HepG2 (cell line): ENCODE measurements around the gene SUN5. TPM values are rescaled to one million over a fixed set of nuclear protein-coding genes. Genes with fewer than 3 reads are reported as not detected.

Source experiments
- EED ChIP-seq: sonication (generic); formaldehyde crosslinking; IDR thresholded peaks from 2 replicates; pipeline ENCODE4 v1.5.0; 2020; ENCODE audit warnings: mild to moderate bottlenecking, missing genetic modification reagents
- KLF6 ChIP-seq: IDR thresholded peaks from 2 replicates; pipeline ENCODE4 v1.8.0; 2016; ENCODE audit warnings: missing biosample characterization, missing genetic modification reagents
- MZF1 ChIP-seq: sonication (generic); formaldehyde crosslinking; IDR thresholded peaks from 2 replicates; pipeline ENCODE4 v1.8.1; 2023; ENCODE audit warnings: mild to moderate bottlenecking, missing genetic modification reagents, borderline replicate concordance
- NFAT5 ChIP-seq: sonication (generic); formaldehyde crosslinking; IDR thresholded peaks from 2 replicates; pipeline ENCODE4 v1.4.0; 2020; ENCODE audit warnings: missing genetic modification reagents
- SOX5 ChIP-seq: IDR thresholded peaks from 2 replicates; pipeline ENCODE4 v1.6.1; 2016; ENCODE audit warnings: borderline replicate concordance
- THAP7 ChIP-seq: sonication (generic); formaldehyde crosslinking; IDR thresholded peaks from 2 replicates; pipeline ENCODE4 v1.8.1; 2023; ENCODE audit warnings: mild to moderate bottlenecking, missing genetic modification reagents
- TOPORS ChIP-seq: sonication (generic); formaldehyde crosslinking; IDR thresholded peaks from 2 replicates; pipeline ENCODE4 v1.8.0; 2023; ENCODE audit warnings: mild to moderate bottlenecking, missing genetic modification reagents
- ZNF256 ChIP-seq: sonication (generic); formaldehyde crosslinking; conservative IDR thresholded peaks from 2 replicates; pipeline ENCODE4 v1.4.0; 2020; ENCODE audit warnings: missing genetic modification reagents
- polyA plus RNA-seq, 8 experiments: library from polyadenylated mRNA; depleted of rRNA in 3 of 8; stranded (reverse) in 7 of 8; unstranded in 1 of 8; fragments of >200 nt; fragmentation: Illumina TruSeq in 4 of 8; extraction: Trizol in 4 of 8; gene quantifications; 2 replicates each; pipeline versions ENCODE4 v1.2.1 to v1.2.3, GENCODE V29; 2011 to 2016; ENCODE audit warnings: low read depth in 4 of 8, missing spikeins in 1 of 8, mixed read lengths in 1 of 8; ENCODE audit not compliant: insufficient read depth in 1 of 8
- total RNA-seq, 5 experiments: library from RNA; depleted of rRNA; stranded (reverse); fragments of >200 nt; fragmentation: Illumina TruSeq; extraction: Trizol; gene quantifications; 2 replicates each; pipeline ENCODE4 v1.2.3, GENCODE V29; 2016; ENCODE audit warnings: low read depth in 1 of 5

Gene SUN5
- total and polyA plus RNA-seq, 2 of the 13 experiments (the other 11 are each of a cell fraction or from before 2014, with no cell fraction given): not detected

- TF ChIP-seq THAP7 (CRISPR knock-in tag) (0 out of 2 replicates have a peak, but pooled peaks have one; percentile 10), TOPORS (no peak), EED (CRISPR knock-in tag) (no peak), SOX5 (CRISPR knock-in tag) (no peak), MZF1 (no peak), ZNF256 (no peak), NFAT5 (CRISPR knock-in tag) (0 out of 2 replicates have a peak, but pooled peaks have one; percentile 1), KLF6 (CRISPR knock-in tag) (no peak)
- TF ChIP-seq, all 625 proteins: peak for 11
Measured at GRCh38 chr20:33010133-33010504, 5.9 kb upstream of the SUN5 start (continued).
